HepG2 (cell line): Measurements from ENCODE around the gene SPRYD4. TPM values are rescaled to one million over a fixed set of nuclear protein-coding genes. Genes with fewer than 3 reads are reported as not detected.

Source experiments
- ATAC-seq: fragments of 200-7000 bp; cut with Tn5 transposase; 3 replicates; pipeline ENCODE4 v1.9.1; 2020; ENCODE audit warnings: mild to moderate bottlenecking, moderate library complexity
- BruUV-seq: library from RNA; stranded (reverse); fragments of 400-500 nt; replicated peaks from 2 replicates; lab custom pipeline; 2021; lab: Mats Ljungman, UMichigan
- CTCF ChIA-PET: fragments of 300-600 bp; formaldehyde crosslinking; extraction: SDS; loops from one replicate; lab custom pipeline; 2021; ENCODE audit warnings: low total read pairs, inconsistent platforms, low intra/inter-chr PET ratio; lab: Yijun Ruan, JAX
- POLR2A ChIA-PET: fragments of 350-600 bp; sonication (Branson Sonifier 250); formaldehyde crosslinking; loops from one replicate; lab custom pipeline; 2020; ENCODE audit warnings: antibody characterized with exemption, inconsistent platforms; lab: Yijun Ruan, JAX
- DNase-seq: peaks from one replicate; pipeline ENCODE4 v3.0.0-alpha.2; 2015; ENCODE audit warnings: low spot score
- FAIRE-seq: peaks from 3 replicates; lab custom pipeline; 2011; peaks lifted over from hg19 to GRCh38; lab: Jason Lieb, UNC
- H2AFZ ChIP-seq: one replicate; pipeline ENCODE4 v1.6.1; 2011; ENCODE audit warnings: low read length, inconsistent platforms
- H3K27ac ChIP-seq: fragments of 300-600 bp; 3 replicates; pipeline ENCODE4 v1.8.0; 2011; ENCODE audit warnings: mixed run types, mild to moderate bottlenecking, mixed read lengths, low read length, inconsistent platforms; ENCODE audit not compliant: insufficient read depth; ENCODE audit errors: extremely low read length
- H3K27me3 ChIP-seq, 2 experiments: fragments of 200-600 bp in 1 of 2; 2 replicates in 1 of 2; 3 replicates in 1 of 2; pipeline versions ENCODE4 v1.6.0 to v1.8.0; 2011; ENCODE audit warnings: low read length in 2 of 2, mild to moderate bottlenecking in 2 of 2, moderate library complexity in 2 of 2, inconsistent platforms in 1 of 2; ENCODE audit not compliant: insufficient read depth in 2 of 2, control insufficient read depth in 1 of 2
- H3K36me3 ChIP-seq, 2 experiments: fragments of 200-600 bp in 1 of 2; replicated peaks in 1 of 2; 2 replicates in 1 of 2; 3 replicates in 1 of 2; pipeline versions ENCODE4 v1.5.1 to v1.8.0; 2011; ENCODE audit warnings: low read length in 2 of 2, inconsistent platforms in 1 of 2; ENCODE audit not compliant: insufficient read depth in 2 of 2, control insufficient read depth in 1 of 2
- H3K4me1 ChIP-seq: 2 replicates; pipeline ENCODE4 v1.5.1; 2012; ENCODE audit warnings: low read length, inconsistent platforms; ENCODE audit not compliant: insufficient read depth
- H3K4me2 ChIP-seq: 2 replicates; pipeline ENCODE4 v1.6.0; 2011; ENCODE audit warnings: low read depth, low read length, inconsistent platforms
- H3K4me3 ChIP-seq, 3 experiments: fragments of 200-600 bp in 1 of 3; sonication (generic), shearing (Covaris generic) in 1 of 3; replicated peaks in 1 of 3; 2 replicates each; pipeline ENCODE4 v1.5.1; 2011 to 2016; ENCODE audit warnings: low read length in 3 of 3, inconsistent platforms in 2 of 3, low read depth in 2 of 3, mild to moderate bottlenecking in 2 of 3, control low read depth in 1 of 3, mixed read lengths in 1 of 3; ENCODE audit not compliant: insufficient read depth in 1 of 3
- H3K79me2 ChIP-seq: one replicate; pipeline ENCODE4 v1.6.1; 2011; ENCODE audit warnings: low read length, inconsistent platforms; ENCODE audit not compliant: insufficient read depth
- H3K9ac ChIP-seq: 2 replicates; pipeline ENCODE4 v1.6.0; 2011; ENCODE audit warnings: mild to moderate bottlenecking, low read depth, low read length, inconsistent platforms; ENCODE audit not compliant: insufficient read depth
- H3K9me3 ChIP-seq: 2 replicates; pipeline ENCODE4 v1.5.1; 2012; ENCODE audit warnings: mild to moderate bottlenecking, low read length
- H4K20me1 ChIP-seq: 2 replicates; pipeline ENCODE4 v1.6.0; 2011; ENCODE audit warnings: inconsistent platforms, mild to moderate bottlenecking, low read length, moderate library complexity; ENCODE audit not compliant: insufficient read depth
- BHLHE40 ChIP-seq: IDR thresholded peaks from 2 replicates; pipeline ENCODE4 v1.6.1; 2011; ENCODE audit warnings: low read length, improper control_type of control experiment
- EP300 ChIP-seq, 3 experiments: sonication (generic) in 1 of 3; formaldehyde crosslinking in 1 of 3; IDR thresholded peaks; 2 replicates each; pipeline versions ENCODE4 v1.5.1 to v1.6.1; 2011 to 2020; ENCODE audit warnings: low read depth in 2 of 3, low read length in 2 of 3, borderline replicate concordance in 1 of 3, improper control_type of control experiment in 1 of 3, mild to moderate bottlenecking in 1 of 3, missing genetic modification reagents in 1 of 3, moderate library complexity in 1 of 3
- HNF4A ChIP-seq: sonication (generic); formaldehyde crosslinking; IDR thresholded peaks from 2 replicates; pipeline ENCODE4 v1.4.0; 2020; ENCODE audit warnings: missing genetic modification reagents
- HNF4G ChIP-seq, 2 experiments: sonication (generic) in 1 of 2; formaldehyde crosslinking in 1 of 2; IDR thresholded peaks; 2 replicates each; pipeline versions ENCODE4 v1.4.0 to v1.6.1; 2011 to 2020; ENCODE audit warnings: borderline replicate concordance in 2 of 2, low read depth in 2 of 2, mild to moderate bottlenecking in 2 of 2, low read length in 1 of 2, missing genetic modification reagents in 1 of 2, moderate library complexity in 1 of 2
- JUNB ChIP-seq: sonication (generic); formaldehyde crosslinking; IDR thresholded peaks from 2 replicates; pipeline ENCODE4 v1.8.0; 2022; ENCODE audit warnings: missing genetic modification reagents, mild to moderate bottlenecking, borderline replicate concordance
- KDM1A ChIP-seq: IDR thresholded peaks from 2 replicates; pipeline ENCODE4 v1.6.1; 2016; ENCODE audit warnings: missing compliant biosample characterization
- MED1 ChIP-seq: sonication (generic); formaldehyde crosslinking; IDR thresholded peaks from 2 replicates; pipeline ENCODE4 v1.4.0; 2020; ENCODE audit warnings: missing genetic modification reagents
- NFE2L2 ChIP-seq: fragments of 150-350 bp; IDR thresholded peaks from 2 replicates; pipeline ENCODE4 v1.6.1; 2014; ENCODE audit warnings: low read length
- NR2F1 ChIP-seq, 2 experiments: fragments of 450-650 bp in 1 of 2; formaldehyde crosslinking in 1 of 2; IDR thresholded peaks; 2 replicates each; pipeline versions ENCODE4 v1.5.0 to v1.6.1; 2016 to 2020; ENCODE audit warnings: mild to moderate bottlenecking in 1 of 2, missing compliant biosample characterization in 1 of 2, missing genetic modification reagents in 1 of 2, moderate library complexity in 1 of 2
- NR2F6 ChIP-seq, 2 experiments: IDR thresholded peaks; 2 replicates each; pipeline ENCODE4 v1.6.1; 2016; ENCODE audit warnings: antibody characterized with exemption in 1 of 2, mild to moderate bottlenecking in 1 of 2
- POGZ ChIP-seq: sonication (generic); formaldehyde crosslinking; IDR thresholded peaks from 2 replicates; pipeline ENCODE4 v1.4.0; 2020; ENCODE audit warnings: mild to moderate bottlenecking, missing genetic modification reagents
- RARA ChIP-seq: IDR thresholded peaks from 2 replicates; pipeline ENCODE4 v1.6.1; 2016; ENCODE audit warnings: missing genetic modification reagents, missing compliant biosample characterization
- RFX1 ChIP-seq: fragments of 450-650 bp; IDR thresholded peaks from 2 replicates; pipeline ENCODE4 v1.6.1; 2017
- SNAPC2 ChIP-seq: sonication (generic); formaldehyde crosslinking; IDR thresholded peaks from 2 replicates; pipeline ENCODE4 v1.8.1; 2022; ENCODE audit warnings: mild to moderate bottlenecking, missing genetic modification reagents
- TEAD3 ChIP-seq: optimal IDR thresholded peaks from 2 replicates; pipeline ENCODE3; 2016; ENCODE audit warnings: borderline replicate concordance
- ZMYM3 ChIP-seq: sonication (generic); formaldehyde crosslinking; IDR thresholded peaks from 2 replicates; pipeline ENCODE4 v1.5.1; 2020; ENCODE audit warnings: mild to moderate bottlenecking, missing genetic modification reagents
- WGBS: methylation state at CpG from one replicate; pipeline ENCODE4 v1.1.6; 2017; ENCODE audit warnings: low lambda C conversion rate; 5-methylcytosine and 5-hydroxymethylcytosine counted together
- in situ Hi-C: cut with HindIII; loops from 2 replicates; pipeline ENCODE4 v1.10.0; 2017; ENCODE audit warnings: low pct_unique_long_range_greater_than_20kb; ENCODE audit not compliant: extremely low pct_ligation_motif_present
- intact Hi-C: fragments of 100-400 bp; cut with micrococcal nuclease; formaldehyde crosslinking; loops from one replicate; pipeline ENCODE4 v1.10.0; 2022; ENCODE audit not compliant: unreplicated experiment
- polyA plus RNA-seq, 8 experiments: library from polyadenylated mRNA; depleted of rRNA in 3 of 8; stranded (reverse) in 7 of 8; unstranded in 1 of 8; fragments of >200 nt; fragmentation: Illumina TruSeq in 4 of 8; extraction: Trizol in 4 of 8; gene quantifications; 2 replicates each; pipeline versions ENCODE4 v1.2.1 to v1.2.3, GENCODE V29; 2011 to 2016; ENCODE audit warnings: low read depth in 4 of 8, missing spikeins in 1 of 8, mixed read lengths in 1 of 8; ENCODE audit not compliant: insufficient read depth in 1 of 8
- total RNA-seq, 5 experiments: library from RNA; depleted of rRNA; stranded (reverse); fragments of >200 nt; fragmentation: Illumina TruSeq; extraction: Trizol; gene quantifications; 2 replicates each; pipeline ENCODE4 v1.2.3, GENCODE V29; 2016; ENCODE audit warnings: low read depth in 1 of 5
- TF ChIP-seq, protein P1 (sequence below): IDR thresholded peaks from 2 replicates; pipeline ENCODE4 v1.4.0; 2020; ENCODE audit warnings: mild to moderate bottlenecking, missing genetic modification reagents
- TF ChIP-seq, protein P2 (sequence below): sonication (generic); formaldehyde crosslinking; IDR thresholded peaks from 2 replicates; pipeline ENCODE4 v1.8.0; 2022; ENCODE audit warnings: mild to moderate bottlenecking, missing genetic modification reagents, moderate library complexity

The SPRYD4 gene
- total and polyA plus RNA-seq, 2 of the 13 experiments (the other 11 are each of a cell fraction or from before 2014, with no cell fraction given): 3.9 to 4.5 TPM

DNA sequence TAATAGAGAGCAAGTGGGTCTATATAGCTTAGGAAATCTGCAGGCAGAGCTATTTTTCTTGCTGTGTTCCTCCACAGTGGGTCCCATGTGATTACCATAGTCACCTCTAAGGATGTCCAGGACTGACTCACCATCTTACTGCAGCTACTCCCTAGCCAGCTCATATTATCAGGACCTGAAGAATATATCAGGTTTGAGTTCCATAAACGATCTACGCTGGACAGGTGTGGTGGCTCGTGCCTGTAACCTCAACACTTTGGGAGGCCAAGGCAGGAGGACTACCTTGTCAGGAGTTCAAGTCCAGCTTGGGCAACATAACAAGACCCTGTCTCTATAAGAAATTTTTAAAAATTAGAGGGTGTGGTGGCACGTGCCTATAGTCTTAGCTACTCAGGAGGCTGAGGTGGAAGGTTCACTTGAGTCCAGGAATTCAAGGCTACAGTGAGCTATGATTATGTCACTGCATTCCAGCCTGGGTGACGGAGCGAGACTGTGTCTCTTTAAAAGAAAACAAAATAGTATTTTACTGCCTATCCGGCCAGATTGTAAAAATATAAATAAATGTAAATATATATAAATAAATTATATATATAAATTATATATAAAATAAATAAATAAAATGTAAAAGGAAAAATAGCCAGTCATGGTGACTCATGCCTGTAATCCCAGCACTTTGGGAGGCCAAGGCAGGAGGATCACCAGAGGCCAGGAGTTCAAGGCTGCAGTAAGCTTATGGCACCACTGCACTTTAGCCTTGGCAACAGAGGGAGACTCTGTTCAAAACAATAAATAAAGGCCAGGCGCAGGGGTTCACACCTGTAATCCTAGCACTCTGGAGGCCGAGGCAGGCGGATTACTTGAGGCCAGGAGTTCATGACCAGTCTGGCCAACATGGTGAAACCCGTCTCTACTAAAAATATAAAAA lies 6.9 kb upstream of the SPRYD4 start:
- Histone ChIP-seq H4K20me1 (no peaks in the 10 kb centered on the region), H3K4me2 (peak overlapping the region; percentile 5; the same call in 1 of the 2 replicates), H3K4me3 (no peak overlapping the region), H2AFZ (no peak overlapping the region), H3K27ac (peak overlapping the region; percentile 54), H3K36me3 (no peaks in the 10 kb centered on the region), H3K79me2 (no peaks in the 10 kb centered on the region), H3K27me3 (no peaks in the 10 kb centered on the region), H3K9ac (no peak overlapping the region), H3K9me3 (no peaks in the 10 kb centered on the region), H3K4me1 (peaks cover 62% of the 10 kb centered on the region)
- ChIA-PET POLR2A (interaction anchor here (0.7 to 3.6 kb wide), 6 partner anchors 12 to 145 kb away, joined by 3 to 17 read pairs (median 12); partner anchors contain the start of genes CNPY2, GLS2, PAN2 and STAT2), CTCF (no interaction called here)
- in situ Hi-C loops (loop anchor here (5.0 to 10.0 kb wide), 2 partner anchors 144 to 267 kb away; partner anchors contain the start of gene CNPY2), intact Hi-C loops (loop anchor here (5.0 kb wide), 1 partner anchor 269 kb away; no protein-coding TSS in a partner anchor)
- BruUV-seq: no TSS peak
- FAIRE-seq: no peak
- peak; percentile 67 for DNase-seq
- WGBS: 31% methylated on average over 11 of the region's 11 CpGs
- no peak for ATAC-seq
- peak; percentile 16 to 42; a peak in 1 of 4 replicates for TF ChIP-seq EP300 (IDR thresholded peaks at IDR 0.05; ENCODE audit: low read depth in 2 of 2, low read length in 2 of 2)
- no peak for TF ChIP-seq EP300 (CRISPR knock-in tag; IDR thresholded peaks at IDR 0.05; ENCODE audit: borderline replicate concordance)
- peak; percentile 59; the same call in 1 of the 2 replicates for TF ChIP-seq NFE2L2
- TF ChIP-seq, protein P1, sequence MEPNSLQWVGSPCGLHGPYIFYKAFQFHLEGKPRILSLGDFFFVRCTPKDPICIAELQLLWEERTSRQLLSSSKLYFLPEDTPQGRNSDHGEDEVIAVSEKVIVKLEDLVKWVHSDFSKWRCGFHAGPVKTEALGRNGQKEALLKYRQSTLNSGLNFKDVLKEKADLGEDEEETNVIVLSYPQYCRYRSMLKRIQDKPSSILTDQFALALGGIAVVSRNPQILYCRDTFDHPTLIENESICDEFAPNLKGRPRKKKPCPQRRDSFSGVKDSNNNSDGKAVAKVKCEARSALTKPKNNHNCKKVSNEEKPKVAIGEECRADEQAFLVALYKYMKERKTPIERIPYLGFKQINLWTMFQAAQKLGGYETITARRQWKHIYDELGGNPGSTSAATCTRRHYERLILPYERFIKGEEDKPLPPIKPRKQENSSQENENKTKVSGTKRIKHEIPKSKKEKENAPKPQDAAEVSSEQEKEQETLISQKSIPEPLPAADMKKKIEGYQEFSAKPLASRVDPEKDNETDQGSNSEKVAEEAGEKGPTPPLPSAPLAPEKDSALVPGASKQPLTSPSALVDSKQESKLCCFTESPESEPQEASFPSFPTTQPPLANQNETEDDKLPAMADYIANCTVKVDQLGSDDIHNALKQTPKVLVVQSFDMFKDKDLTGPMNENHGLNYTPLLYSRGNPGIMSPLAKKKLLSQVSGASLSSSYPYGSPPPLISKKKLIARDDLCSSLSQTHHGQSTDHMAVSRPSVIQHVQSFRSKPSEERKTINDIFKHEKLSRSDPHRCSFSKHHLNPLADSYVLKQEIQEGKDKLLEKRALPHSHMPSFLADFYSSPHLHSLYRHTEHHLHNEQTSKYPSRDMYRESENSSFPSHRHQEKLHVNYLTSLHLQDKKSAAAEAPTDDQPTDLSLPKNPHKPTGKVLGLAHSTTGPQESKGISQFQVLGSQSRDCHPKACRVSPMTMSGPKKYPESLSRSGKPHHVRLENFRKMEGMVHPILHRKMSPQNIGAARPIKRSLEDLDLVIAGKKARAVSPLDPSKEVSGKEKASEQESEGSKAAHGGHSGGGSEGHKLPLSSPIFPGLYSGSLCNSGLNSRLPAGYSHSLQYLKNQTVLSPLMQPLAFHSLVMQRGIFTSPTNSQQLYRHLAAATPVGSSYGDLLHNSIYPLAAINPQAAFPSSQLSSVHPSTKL (CRISPR knock-in tag): peak; percentile 32; the same call in 1 of the 2 replicates
- TF ChIP-seq NR2F6 (IDR thresholded peaks at IDR 0.05): peak; percentile 21; the same call in 1 of the 2 replicates
- TF ChIP-seq NR2F6 (CRISPR knock-in tag; IDR thresholded peaks at IDR 0.05): peak; percentile 43
- 0 out of 2 replicates have a peak, but pooled peaks have one; percentile 3 for TF ChIP-seq HNF4G (IDR thresholded peaks at IDR 0.05; ENCODE audit: borderline replicate concordance, low read depth, low read length)
- TF ChIP-seq HNF4G (CRISPR knock-in tag; IDR thresholded peaks at IDR 0.05; ENCODE audit: borderline replicate concordance, low read depth): no peak
- TF ChIP-seq JUNB (CRISPR knock-in tag): 0 out of 2 replicates have a peak, but pooled peaks have one; percentile 20
- 0 out of 2 replicates have a peak, but pooled peaks have one; percentile 39 for TF ChIP-seq POGZ (CRISPR knock-in tag)
- TF ChIP-seq BHLHE40: peak; percentile 86
- TF ChIP-seq TEAD3: peak; percentile 93
- TF ChIP-seq, protein P2, sequence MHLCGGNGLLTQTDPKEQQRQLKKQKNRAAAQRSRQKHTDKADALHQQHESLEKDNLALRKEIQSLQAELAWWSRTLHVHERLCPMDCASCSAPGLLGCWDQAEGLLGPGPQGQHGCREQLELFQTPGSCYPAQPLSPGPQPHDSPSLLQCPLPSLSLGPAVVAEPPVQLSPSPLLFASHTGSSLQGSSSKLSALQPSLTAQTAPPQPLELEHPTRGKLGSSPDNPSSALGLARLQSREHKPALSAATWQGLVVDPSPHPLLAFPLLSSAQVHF (CRISPR knock-in tag): no peak
- no peak for TF ChIP-seq SNAPC2 (CRISPR knock-in tag)
- peak; percentile 31; the same call in 1 of the 2 replicates for TF ChIP-seq RFX1
- TF ChIP-seq NR2F1 (CRISPR knock-in tag; IDR thresholded peaks at IDR 0.05): peak in 1 of 2 experiments; percentile 68; a peak in 2 of 4 replicates
- 0 out of 2 replicates have a peak, but pooled peaks have one; percentile 4 for TF ChIP-seq KDM1A (CRISPR knock-in tag)
- peak; percentile 48; the same call in 1 of the 2 replicates for TF ChIP-seq ZMYM3 (CRISPR knock-in tag)
- peak; percentile 54; the same call in 1 of the 2 replicates for TF ChIP-seq HNF4A (CRISPR knock-in tag)
- peak; percentile 56 for TF ChIP-seq RARA (CRISPR knock-in tag)
- no peak for TF ChIP-seq MED1 (CRISPR knock-in tag)
